HEK293T (cell line): ENCODE data around the gene KRT83.

ENCODE experiments used
- CTCF ChIA-PET: fragments of 350-600 bp; formaldehyde crosslinking; extraction: SDS; loops from one replicate; lab custom pipeline; 2021; ENCODE audit warnings: antibody characterized with exemption, inconsistent platforms; lab: Yijun Ruan, JAX
- POLR2A ChIA-PET: fragments of 350-600 bp; formaldehyde crosslinking; extraction: SDS; loops from one replicate; lab custom pipeline; 2020; ENCODE audit warnings: antibody characterized with exemption, inconsistent platforms; lab: Yijun Ruan, JAX
- DNase-seq: peaks from one replicate; pipeline ENCODE4 v3.0.0; 2012; ENCODE audit warnings: mixed read lengths; ENCODE audit errors: extremely low spot score
- ARNT ChIP-seq: fragments of 450-650 bp; IDR thresholded peaks from 2 replicates; pipeline ENCODE4 v1.6.1; 2017; ENCODE audit warnings: mild to moderate bottlenecking
- BHLHE40 ChIP-seq: fragments of 450-650 bp; IDR thresholded peaks from 2 replicates; pipeline ENCODE4 v1.6.1; 2016; ENCODE audit warnings: mild to moderate bottlenecking, moderate library complexity, borderline replicate concordance
- CTBP1 ChIP-seq: fragments of 450-650 bp; IDR thresholded peaks from 2 replicates; pipeline ENCODE4 v1.6.1; 2016; ENCODE audit warnings: borderline replicate concordance
- ELF4 ChIP-seq: fragments of 450-650 bp; IDR thresholded peaks from 2 replicates; pipeline ENCODE4 v1.6.1; 2017; ENCODE audit warnings: antibody characterized with exemption
- FOXA1 ChIP-seq: fragments of 450-650 bp; IDR thresholded peaks from 2 replicates; pipeline ENCODE4 v1.6.1; 2016; ENCODE audit warnings: mild to moderate bottlenecking
- FOXK2 ChIP-seq: fragments of 450-650 bp; IDR thresholded peaks from 2 replicates; pipeline ENCODE4 v1.6.1; 2016; ENCODE audit warnings: mild to moderate bottlenecking
- FOXM1 ChIP-seq: fragments of 450-650 bp; IDR thresholded peaks from 2 replicates; pipeline ENCODE4 v1.6.1; 2017; ENCODE audit warnings: mild to moderate bottlenecking, borderline replicate concordance
- HDGF ChIP-seq: fragments of 450-650 bp; IDR thresholded peaks from 2 replicates; pipeline ENCODE4 v1.6.1; 2017; ENCODE audit warnings: antibody characterized with exemption, borderline replicate concordance
- L3MBTL2 ChIP-seq: fragments of 450-650 bp; conservative IDR thresholded peaks from 2 replicates; pipeline ENCODE4 v1.6.1; 2016; ENCODE audit warnings: mild to moderate bottlenecking
- LEF1 ChIP-seq: fragments of 450-650 bp; IDR thresholded peaks from 2 replicates; pipeline ENCODE4 v1.6.1; 2017; ENCODE audit warnings: mild to moderate bottlenecking, borderline replicate concordance
- NFRKB ChIP-seq: fragments of 450-650 bp; IDR thresholded peaks from 2 replicates; pipeline ENCODE4 v1.6.1; 2016; ENCODE audit warnings: mild to moderate bottlenecking, moderate library complexity
- SP1 ChIP-seq: fragments of 450-650 bp; IDR thresholded peaks from 2 replicates; pipeline ENCODE4 v1.6.1; 2017
- SUZ12 ChIP-seq: fragments of 450-650 bp; IDR thresholded peaks from 2 replicates; pipeline ENCODE4 v1.6.1; 2016; ENCODE audit warnings: mild to moderate bottlenecking
- TARDBP ChIP-seq: fragments of 450-650 bp; IDR thresholded peaks from 2 replicates; pipeline ENCODE4 v1.6.1; 2016
- ZNF384 ChIP-seq: fragments of 450-650 bp; IDR thresholded peaks from 2 replicates; pipeline ENCODE4 v1.6.1; 2016
- TF ChIP-seq, protein P1 (sequence below): fragments of 450-650 bp; IDR thresholded peaks from 2 replicates; pipeline ENCODE4 v1.6.1; 2016

The KRT83 gene

DNA sequence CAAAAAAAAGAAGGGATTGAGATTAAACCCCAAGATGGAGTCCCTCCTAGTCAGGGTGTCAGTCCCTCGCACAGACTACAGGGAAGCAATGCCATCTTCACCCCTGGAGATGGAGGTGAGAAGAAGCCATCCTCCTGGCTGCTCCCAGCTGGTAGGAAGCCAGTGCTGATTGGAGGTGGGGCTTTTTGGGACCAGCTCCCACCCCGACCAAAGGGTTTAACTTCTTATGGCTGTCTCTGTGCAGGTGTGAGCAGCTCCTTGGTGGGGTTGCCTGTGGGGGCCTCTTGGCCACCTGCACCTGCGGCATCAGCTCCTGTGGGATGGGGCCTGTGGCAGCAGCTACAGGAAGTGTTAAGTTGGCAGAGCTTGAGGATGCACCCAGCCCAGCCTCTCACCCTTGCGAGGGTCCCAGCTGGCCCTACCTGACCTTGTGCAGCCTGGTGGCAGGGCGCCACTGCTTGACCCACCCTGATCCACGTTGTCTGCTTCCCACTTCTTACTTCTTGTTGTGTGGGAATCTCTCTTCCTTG is 50.6 kb downstream of the KRT83 start:
- no peak for DNase-seq
- ChIA-PET POLR2A (no interaction called here), CTCF (interaction anchor here (1.6 to 2.6 kb wide), 2 partner anchors 9 to 114 kb away, joined by 5 to 17 read pairs; no protein-coding TSS in a partner anchor)
- no peak for TF ChIP-seq FOXK2
- TF ChIP-seq BHLHE40 = no peak
- TF ChIP-seq FOXA1 = no peak
- TF ChIP-seq ARNT = no peak
- no peak for TF ChIP-seq CTBP1
- no peak for TF ChIP-seq LEF1
- no peak for TF ChIP-seq SUZ12
- no peak for TF ChIP-seq ELF4
- no peak for TF ChIP-seq L3MBTL2
- no peak for TF ChIP-seq FOXM1
- TF ChIP-seq HDGF = no peak
- TF ChIP-seq, protein P1, sequence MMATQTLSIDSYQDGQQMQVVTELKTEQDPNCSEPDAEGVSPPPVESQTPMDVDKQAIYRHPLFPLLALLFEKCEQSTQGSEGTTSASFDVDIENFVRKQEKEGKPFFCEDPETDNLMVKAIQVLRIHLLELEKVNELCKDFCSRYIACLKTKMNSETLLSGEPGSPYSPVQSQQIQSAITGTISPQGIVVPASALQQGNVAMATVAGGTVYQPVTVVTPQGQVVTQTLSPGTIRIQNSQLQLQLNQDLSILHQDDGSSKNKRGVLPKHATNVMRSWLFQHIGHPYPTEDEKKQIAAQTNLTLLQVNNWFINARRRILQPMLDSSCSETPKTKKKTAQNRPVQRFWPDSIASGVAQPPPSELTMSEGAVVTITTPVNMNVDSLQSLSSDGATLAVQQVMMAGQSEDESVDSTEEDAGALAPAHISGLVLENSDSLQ = no peak
- no peak for TF ChIP-seq SP1

DNA sequence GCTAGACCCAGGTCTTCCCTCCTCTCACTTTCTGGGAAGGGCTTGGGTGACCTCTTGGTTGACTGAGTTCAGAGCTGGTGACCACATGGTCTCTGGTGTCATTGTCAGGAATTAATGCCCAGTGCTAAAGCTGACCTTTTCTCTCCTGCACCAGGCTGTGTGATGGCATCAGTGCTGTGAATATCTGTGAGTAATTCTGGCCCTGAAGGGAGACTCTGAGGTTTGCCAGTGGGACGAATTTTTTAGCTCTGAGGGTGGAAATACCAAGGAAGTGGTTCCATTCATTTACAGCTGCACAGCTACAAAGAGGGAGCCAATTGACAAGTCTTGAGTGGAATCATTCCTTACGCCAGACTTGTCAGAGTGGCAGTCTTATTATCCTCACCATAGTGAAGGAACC is 53.0 kb downstream of the KRT83 start:
- ChIA-PET POLR2A (no interaction called here), CTCF (interaction anchor here (1.1 to 2.6 kb wide), 2 partner anchors 11 kb away, joined by 3 to 17 read pairs; no protein-coding TSS in a partner anchor)
- TF ChIP-seq SP1 = no peak
- TF ChIP-seq HDGF = no peak
- no peak for DNase-seq

DNA sequence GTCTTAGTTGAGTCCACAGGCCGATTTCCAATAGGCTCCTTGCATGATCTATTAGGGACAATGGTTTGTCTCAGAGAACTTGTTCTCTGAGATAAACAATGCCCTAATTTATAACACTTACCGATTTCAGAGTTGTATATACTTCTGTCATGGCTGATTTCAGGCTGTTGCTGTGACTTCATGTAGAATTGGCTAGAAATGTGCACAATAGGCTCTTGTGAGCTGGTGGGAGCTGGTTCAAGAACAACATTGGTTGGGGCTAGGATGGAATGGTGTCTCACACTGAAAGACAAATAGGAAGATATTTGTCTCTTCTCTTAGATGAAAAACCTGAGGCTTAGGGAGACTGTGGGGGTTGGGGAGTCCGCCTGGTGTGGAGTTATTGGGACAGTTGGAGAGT is 53.5 kb downstream of the KRT83 start:
- CTCF ChIA-PET = interaction anchor here (1.1 kb wide), 1 partner anchor 11 kb away, joined by 3 read pairs; no protein-coding TSS in a partner anchor
- POLR2A ChIA-PET = no interaction called here
- no peak for TF ChIP-seq SUZ12
- no peak for TF ChIP-seq FOXK2
- no peak for TF ChIP-seq SP1
- no peak for TF ChIP-seq FOXM1
- TF ChIP-seq BHLHE40 = no peak
- no peak for TF ChIP-seq L3MBTL2
- TF ChIP-seq, protein P1 = no peak
- no peak for TF ChIP-seq HDGF
- TF ChIP-seq CTBP1 = no peak
- TF ChIP-seq ZNF384 = no peak
- no peak for TF ChIP-seq TARDBP
- TF ChIP-seq ARNT = no peak
- no peak for TF ChIP-seq NFRKB
- TF ChIP-seq LEF1 = no peak
- DNase-seq = no peak

DNA sequence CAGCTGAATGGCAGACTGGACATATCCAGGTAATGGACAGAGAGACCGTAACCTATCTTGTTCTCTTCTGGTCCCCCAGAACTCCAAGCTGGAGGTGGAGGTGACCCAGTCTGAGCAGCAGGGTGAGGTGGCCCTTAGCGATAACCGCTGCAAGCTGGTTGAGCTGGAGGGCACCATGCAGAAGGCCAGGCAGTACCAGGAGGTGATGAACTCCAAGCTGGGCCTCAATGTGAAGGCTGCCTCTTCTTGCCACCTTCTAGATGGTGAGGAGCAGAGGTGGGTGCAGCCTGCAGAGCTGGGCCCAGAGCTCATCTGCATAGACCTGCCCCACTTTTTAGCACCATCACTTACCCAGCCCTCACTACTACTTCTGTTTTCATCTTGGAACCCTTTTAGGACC is 53.9 kb downstream of the KRT83 start:
- ChIA-PET CTCF (interaction anchor here (1.1 kb wide), 1 partner anchor 12 kb away, joined by 3 read pairs; no protein-coding TSS in a partner anchor), POLR2A (no interaction called here)
- TF ChIP-seq BHLHE40 = no peak
- TF ChIP-seq SP1 = no peak
- TF ChIP-seq ARNT = no peak
- TF ChIP-seq CTBP1 = no peak
- no peak for TF ChIP-seq FOXM1
- no peak for TF ChIP-seq LEF1
- TF ChIP-seq L3MBTL2 = no peak
- no peak for TF ChIP-seq NFRKB
- TF ChIP-seq, protein P1 = no peak
- TF ChIP-seq SUZ12 = no peak
- no peak for TF ChIP-seq FOXK2
- no peak for TF ChIP-seq TARDBP
- no peak for TF ChIP-seq FOXA1
- no peak for DNase-seq

DNA sequence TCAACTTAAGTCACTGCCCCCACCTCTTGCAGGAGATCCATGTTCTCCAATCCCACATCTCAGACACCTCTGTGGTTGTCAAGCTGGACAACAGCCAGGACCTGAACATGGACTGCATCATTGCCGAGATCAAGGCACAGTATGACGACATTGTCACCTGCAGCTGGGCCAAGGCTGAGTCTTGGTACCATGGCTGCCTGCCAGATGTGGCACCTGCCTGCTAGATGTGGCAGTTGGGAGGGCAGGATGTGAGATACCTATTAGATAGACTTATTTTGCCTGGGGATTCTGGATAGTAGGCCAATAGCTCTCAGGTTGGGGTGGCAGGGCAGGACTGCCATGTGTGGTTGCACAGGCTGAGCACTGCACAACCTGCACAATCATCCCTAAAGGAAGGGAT is 54.7 kb downstream of the KRT83 start:
- TF ChIP-seq FOXM1 (no peak), LEF1 (no peak), FOXK2 (no peak), BHLHE40 (no peak), L3MBTL2 (no peak), ELF4 (no peak), ZNF384 (no peak), ARNT (no peak), CTBP1 (no peak), HDGF (no peak), TARDBP (no peak), SP1 (no peak), NFRKB (no peak), FOXA1 (no peak), SUZ12 (no peak)
- TF ChIP-seq, protein P1 = no peak
- POLR2A ChIA-PET = no interaction called here

More for the DNA sequence above, 54.7 kb downstream of the KRT83 start:
- CTCF ChIA-PET = interaction anchor here (3.5 kb wide), 1 partner anchor 12 kb away, joined by 25 read pairs; no protein-coding TSS in a partner anchor
- no peak for DNase-seq
